Activated T-cell treated with anti-CD3 and anti-CD28 coated beads for 24 hours (primary cell): ENCODE measurements around the gene CPNE2.
"Not testable (repeated sequence)": the region's sequence is repeated elsewhere in the genome, so short reads cannot be mapped to it uniquely, and the experiment has no call there.

Experiments used
- DNase-seq: peaks from one replicate; pipeline ENCODE4 v3.0.0-alpha.2; 2020; ENCODE audit warnings: low read depth

CPNE2 gene

DNA sequence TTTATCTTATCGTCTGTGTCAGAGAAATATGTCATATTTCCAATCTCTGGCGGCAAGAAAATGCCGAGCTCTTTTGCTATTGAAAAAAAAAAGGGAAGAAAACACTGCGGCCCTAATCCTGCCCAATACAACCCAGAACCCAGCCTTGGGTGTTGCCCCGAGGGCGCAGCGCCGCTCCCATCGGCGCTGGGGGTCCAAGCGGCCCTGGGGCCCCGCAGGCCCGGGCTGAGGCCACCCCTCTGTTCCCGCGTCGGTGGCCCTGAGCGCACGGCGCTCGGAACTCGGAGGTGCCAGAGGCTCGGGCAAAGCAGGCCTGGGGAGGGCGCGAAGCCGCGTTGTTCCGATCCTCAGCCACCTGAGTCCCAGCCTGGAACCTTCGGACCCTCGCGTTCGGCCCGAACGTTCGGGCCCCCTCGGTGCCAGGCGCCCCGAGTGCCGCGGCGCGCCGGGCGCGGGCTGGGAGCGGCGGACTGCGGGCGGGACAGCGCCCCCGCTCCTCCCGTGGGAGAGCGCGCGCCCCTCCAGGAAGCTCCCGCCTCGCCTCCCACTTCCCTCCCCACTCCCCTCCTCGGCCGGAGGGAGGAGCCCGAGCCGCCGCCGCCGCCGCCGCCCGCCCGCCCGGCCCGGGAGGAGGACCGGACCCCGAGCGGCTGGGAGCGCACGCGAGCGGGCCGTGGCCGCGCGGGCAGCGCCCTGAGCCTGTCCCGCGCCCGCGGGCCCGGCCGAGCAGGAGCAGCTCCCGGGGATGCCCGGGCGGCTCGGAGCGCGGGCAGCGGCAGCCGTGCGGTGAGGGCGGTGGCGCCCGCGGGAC lies at the start of gene CPNE2:
CPNE2 (plus strand) TSS at position 609 of the 811 bp plus-strand sequence. CDS start 18,160 bp downstream, outside the sequence.
- no peak for DNase-seq

- DNase-seq: no peak
These were observed 49.1 kb upstream of the CPNE2 start for GRCh38 chr16:57043248-57043647.

- DNase-seq: no peak
These were observed 47.3 kb upstream of the CPNE2 start for GRCh38 chr16:57044931-57045693.

DNA sequence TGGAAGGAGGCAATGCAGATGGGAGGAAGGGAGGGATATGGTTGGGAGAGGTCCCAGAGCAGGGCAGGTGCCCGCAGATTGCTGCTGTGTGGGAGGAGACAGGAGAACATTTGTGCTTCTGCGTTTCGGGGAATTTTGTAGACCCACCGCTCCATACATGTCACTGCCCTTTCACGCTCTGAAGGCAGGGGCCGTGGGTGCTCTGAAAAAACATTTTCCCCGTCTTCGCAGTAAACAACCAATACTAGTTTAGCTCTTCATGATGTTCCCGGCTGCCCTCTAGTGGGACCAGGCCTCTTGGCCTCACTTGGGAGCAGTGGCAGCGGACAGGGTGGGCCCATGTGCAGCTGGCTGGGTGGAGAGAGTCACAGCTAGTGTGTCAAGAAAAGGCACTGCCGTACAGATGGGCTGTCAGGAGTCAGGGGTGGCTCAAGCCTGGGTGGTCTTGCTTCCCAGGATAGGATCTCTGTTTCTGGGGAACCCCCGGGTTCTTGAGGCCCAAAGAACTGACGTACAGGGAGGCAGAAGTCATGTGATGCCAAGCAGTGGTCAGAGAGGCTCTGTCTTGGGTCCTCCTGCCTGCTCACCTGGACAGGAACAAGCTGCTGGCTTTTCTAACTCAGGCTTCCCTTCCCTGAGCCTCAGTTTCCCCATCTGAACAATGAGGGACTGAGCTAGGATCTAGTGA lies 46.5 kb upstream of the CPNE2 start:
- peak; percentile 26 for DNase-seq

GRCh38 chr16:57048095-57048494 lies 44.3 kb upstream of the CPNE2 start:
- no peak for DNase-seq

- no peak for DNase-seq
These were observed 42.7 kb upstream of the CPNE2 start for GRCh38 chr16:57049678-57050077.

DNA sequence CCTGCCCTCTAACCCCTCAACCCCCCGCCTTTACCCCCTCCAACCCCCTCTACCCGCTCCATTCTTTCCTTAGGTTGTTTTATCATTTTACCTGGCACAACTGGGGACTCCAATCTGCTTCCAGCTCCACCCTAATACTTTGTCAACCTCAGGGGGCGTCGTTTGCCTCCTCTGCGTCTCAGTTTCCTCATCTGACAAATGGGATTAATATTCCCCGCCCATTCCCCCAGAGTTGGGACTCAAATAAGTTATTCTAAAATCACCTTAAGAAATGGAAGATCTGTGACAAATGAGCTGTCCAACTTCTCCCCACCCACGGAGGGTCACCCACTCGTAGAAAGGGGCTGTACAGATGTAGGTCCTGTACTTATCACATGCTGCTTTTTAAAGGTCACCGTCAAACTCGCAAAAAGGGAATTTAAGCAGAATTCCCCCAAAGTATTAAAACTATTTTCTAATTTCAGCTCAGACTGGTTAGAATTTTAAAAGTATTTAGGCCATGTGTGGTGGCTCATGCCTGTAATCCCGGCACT lies 40.6 kb upstream of the CPNE2 start:
- no peak for DNase-seq

DNA sequence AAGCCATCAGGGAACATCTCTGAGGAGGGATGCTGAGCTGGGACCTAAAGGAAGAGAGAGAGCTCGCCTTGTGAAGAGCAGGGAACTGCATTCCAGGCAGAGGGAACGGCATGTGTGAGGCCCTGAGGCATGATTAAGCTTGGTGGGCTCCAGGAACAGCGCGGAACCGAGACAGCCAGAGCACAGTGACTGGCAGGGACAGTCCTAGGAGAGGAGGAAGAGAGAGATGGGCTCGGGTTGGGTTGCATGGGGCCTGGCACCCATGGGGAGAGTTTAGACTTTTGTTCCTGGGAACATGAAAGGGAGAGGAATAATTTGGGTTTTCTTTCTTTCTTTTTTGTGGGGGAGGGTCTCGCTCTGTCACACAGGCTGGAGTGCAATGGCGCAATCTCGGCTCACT lies 39.2 kb upstream of the CPNE2 start:
- DNase-seq: no peak

GRCh38 chr16:57054338-57054737 lies 38.0 kb upstream of the CPNE2 start:
- no peak for DNase-seq

GRCh38 chr16:57054771-57055170 lies 37.6 kb upstream of the CPNE2 start:
- no peak for DNase-seq

- DNase-seq: no peak
These were observed 36.7 kb upstream of the CPNE2 start for GRCh38 chr16:57055671-57056070.

- DNase-seq: no peak
These were observed 34.0 kb upstream of the CPNE2 start for GRCh38 chr16:57058291-57058861.

- DNase-seq: no peak
These were observed 31.9 kb upstream of the CPNE2 start for GRCh38 chr16:57060323-57061083.

GRCh38 chr16:57061084-57061905 lies 31.1 kb upstream of the CPNE2 start:
- DNase-seq: no peak

GRCh38 chr16:57062329-57062728 lies 30.1 kb upstream of the CPNE2 start:
- no peak for DNase-seq

- DNase-seq: not testable (repeated sequence)
These were observed 29.2 kb upstream of the CPNE2 start for GRCh38 chr16:57063189-57063588.

DNA sequence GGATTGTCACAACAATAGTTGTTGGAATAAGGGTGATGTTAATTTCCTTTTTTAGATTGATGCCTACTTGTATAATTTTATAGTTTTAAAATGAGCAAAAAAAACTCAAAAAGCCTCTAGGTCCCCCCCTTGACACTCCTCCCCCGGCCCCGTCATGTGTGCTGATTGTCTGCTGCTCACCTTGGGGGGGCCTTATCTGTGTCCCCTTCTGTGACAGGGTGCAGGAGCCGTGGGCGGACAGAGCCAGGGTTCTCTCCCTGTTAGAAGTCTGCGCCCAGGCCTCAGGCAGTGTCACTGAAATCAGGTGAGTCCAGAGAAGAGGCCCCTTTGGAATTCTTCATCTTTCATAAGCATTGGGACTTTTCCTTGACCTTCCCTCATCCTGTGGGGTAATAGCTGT lies 27.4 kb upstream of the CPNE2 start:
- no peak for DNase-seq

- DNase-seq: no peak
These were observed 25.8 kb upstream of the CPNE2 start for GRCh38 chr16:57066625-57067024.

GRCh38 chr16:57067347-57067746 lies 25.0 kb upstream of the CPNE2 start:
- DNase-seq: no peak

GRCh38 chr16:57069053-57069452 lies 23.3 kb upstream of the CPNE2 start:
- DNase-seq: no peak
